22Rv1 (cell line): Measurements from ENCODE around the gene NAV2.

Experiments used
- H3K27ac ChIP-seq: fragments of 450-650 bp; 2 replicates; pipeline ENCODE4 v1.5.1; 2017
- ZFX ChIP-seq: fragments of 450-650 bp; IDR thresholded peaks from 2 replicates; pipeline ENCODE4 v1.6.1; 2017; ENCODE audit warnings: antibody characterized with exemption, borderline replicate concordance
- TF ChIP-seq, protein P1 (sequence below): fragments of 450-650 bp; IDR thresholded peaks from 2 replicates; pipeline ENCODE4 v1.5.1; 2017; ENCODE audit warnings: mild to moderate bottlenecking

The NAV2 gene

DNA sequence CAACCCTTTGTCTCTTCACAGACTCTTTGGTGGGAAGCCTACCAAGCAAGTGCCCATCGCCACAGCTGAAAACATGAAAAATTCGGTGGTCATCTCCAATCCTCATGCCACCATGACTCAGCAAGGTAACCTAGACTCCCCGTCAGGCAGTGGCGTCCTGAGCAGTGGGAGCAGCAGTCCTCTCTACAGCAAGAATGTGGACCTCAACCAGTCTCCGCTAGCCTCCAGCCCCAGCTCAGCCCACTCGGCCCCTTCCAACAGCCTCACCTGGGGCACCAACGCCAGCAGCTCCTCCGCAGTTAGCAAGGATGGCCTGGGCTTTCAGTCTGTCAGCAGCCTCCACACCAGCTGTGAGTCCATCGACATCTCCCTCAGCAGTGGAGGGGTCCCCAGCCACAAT, 336.1 kb downstream of the NAV2 start:
- no peak overlapping the region for H3K27ac ChIP-seq
- TF ChIP-seq, protein P1, sequence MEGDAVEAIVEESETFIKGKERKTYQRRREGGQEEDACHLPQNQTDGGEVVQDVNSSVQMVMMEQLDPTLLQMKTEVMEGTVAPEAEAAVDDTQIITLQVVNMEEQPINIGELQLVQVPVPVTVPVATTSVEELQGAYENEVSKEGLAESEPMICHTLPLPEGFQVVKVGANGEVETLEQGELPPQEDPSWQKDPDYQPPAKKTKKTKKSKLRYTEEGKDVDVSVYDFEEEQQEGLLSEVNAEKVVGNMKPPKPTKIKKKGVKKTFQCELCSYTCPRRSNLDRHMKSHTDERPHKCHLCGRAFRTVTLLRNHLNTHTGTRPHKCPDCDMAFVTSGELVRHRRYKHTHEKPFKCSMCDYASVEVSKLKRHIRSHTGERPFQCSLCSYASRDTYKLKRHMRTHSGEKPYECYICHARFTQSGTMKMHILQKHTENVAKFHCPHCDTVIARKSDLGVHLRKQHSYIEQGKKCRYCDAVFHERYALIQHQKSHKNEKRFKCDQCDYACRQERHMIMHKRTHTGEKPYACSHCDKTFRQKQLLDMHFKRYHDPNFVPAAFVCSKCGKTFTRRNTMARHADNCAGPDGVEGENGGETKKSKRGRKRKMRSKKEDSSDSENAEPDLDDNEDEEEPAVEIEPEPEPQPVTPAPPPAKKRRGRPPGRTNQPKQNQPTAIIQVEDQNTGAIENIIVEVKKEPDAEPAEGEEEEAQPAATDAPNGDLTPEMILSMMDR = no peak
- no peak for TF ChIP-seq ZFX

GRCh38 chr11:20049231-20049630, 336.6 kb downstream of the NAV2 start:
- H3K27ac ChIP-seq = no peak overlapping the region
- TF ChIP-seq ZFX = no peak
- TF ChIP-seq, protein P1 = no peak

- no peak overlapping the region for H3K27ac ChIP-seq
- no peak for TF ChIP-seq ZFX
- TF ChIP-seq, protein P1 = no peak
Measured at GRCh38 chr11:20050048-20050447, 337.4 kb downstream of the NAV2 start.

DNA sequence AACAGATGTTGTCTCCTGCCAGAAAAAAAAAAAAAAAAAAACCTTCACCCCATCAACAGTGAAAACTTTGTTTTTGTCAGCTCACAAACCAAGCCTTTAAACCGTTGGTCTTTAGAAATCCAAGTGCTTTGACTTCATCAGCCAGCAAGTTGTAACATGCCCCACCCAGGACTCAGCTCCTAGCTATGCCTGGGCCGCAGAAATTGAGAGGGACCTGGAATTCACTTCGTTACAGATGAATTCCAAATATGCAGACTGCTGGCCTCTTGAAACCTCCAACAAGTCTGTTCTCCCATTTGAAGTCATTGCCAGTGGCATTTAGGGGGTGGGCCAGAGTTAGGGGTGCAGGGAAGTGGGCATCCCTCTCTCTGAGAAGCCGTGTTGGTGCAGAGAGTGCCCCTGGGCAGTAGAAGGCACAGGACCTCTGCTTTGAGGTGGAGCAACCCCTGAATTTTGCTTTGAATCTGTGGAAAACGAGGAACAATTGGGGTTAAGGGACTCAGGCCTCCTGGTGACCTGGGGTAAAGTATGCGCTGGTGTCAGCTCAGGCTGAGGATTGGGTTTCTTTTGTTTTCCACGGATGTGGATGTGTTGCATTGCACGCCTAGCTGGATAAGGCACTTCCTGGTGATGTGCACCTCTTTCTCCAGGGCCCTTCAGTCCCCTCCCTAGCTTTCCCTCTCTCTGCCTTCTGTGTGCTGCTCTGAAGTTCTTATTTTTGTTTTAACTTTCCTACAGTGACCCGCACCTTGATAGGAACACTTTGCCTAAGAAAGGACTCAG, 338.1 kb downstream of the NAV2 start:
- no peak overlapping the region for H3K27ac ChIP-seq
- TF ChIP-seq, protein P1 = no peak
- TF ChIP-seq ZFX = no peak

DNA sequence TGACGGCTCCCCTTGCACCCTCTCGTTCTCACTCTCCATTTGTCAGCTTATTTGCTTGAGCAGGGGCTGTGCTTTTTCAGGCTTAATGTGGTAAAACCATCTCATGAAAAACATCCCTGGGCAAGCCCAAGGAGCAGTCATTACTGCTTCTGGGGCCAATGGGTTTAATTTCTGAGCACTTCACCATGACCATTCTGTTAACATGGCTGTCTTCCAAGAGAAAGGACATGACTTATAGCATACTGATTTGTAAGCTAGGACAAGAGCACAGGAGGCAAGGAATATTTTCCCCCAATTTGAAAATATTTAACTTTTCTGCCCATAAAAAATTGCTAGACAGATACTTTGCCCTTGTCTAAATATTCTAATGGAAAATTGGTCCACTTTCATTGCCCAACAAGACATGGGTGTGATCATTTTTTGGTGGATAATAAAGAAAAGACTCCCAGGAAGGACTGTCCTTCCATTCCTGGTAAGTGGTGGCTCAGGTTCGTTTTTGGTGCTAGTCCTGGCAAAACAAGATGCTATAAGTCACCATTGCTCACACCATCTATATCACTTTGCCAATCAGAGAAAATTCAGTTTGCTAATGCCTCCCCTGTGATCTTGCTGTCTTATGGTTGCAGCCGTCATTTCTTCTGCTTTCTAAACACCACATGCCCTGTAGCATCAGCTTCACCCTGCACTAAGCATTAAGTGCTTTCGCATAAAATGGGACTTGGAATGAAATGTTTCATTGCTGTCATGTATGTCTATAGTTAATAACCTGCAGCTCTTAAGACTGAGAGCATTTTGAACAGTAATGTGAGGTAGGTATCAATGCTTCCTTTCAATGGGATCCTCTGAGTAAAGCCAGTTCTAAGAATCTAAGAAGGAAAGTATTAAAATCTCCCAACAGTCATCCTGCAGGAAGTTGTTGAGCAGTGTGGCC, 339.1 kb downstream of the NAV2 start:
- no peak overlapping the region for H3K27ac ChIP-seq
- TF ChIP-seq ZFX = no peak
- TF ChIP-seq, protein P1 = no peak

DNA sequence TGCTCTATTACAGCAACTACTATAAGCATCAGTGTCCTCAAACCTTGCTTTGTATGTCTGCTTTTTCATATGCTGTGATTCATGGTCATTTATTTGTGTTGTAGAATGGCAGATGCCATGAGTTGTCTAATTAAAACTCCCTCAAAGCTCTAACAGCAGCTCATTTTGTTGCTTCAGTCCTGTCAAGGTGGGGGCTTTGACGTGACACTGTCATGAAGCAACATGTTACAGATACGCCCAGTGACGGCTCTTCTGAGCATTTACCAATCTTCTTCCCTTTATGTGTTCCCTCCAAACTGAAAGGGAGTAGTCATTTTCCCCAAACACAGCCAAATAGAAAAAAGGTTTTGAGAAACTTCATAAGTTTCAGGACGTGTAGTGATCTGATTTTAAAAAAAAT, 340.9 kb downstream of the NAV2 start:
- TF ChIP-seq, protein P1 = no peak
- no peak for TF ChIP-seq ZFX
- no peak overlapping the region for H3K27ac ChIP-seq

- H3K27ac ChIP-seq = no peak overlapping the region
- TF ChIP-seq ZFX = no peak
- TF ChIP-seq, protein P1 = no peak
Measured at GRCh38 chr11:20054584-20054983, 341.9 kb downstream of the NAV2 start.
